ENCODE measurements around the gene GFRA4.

Gene GFRA4

GRCh38 chr20:3704087-3704486 lies 40.9 kb upstream of the GFRA4 start:
- no peak overlapping the region for H3K27ac ChIP-seq (ENCODE audit: low read depth in 2 of 2, low read length in 2 of 2)
- no peaks in the 10 kb centered on the region for H3K27me3 ChIP-seq (ENCODE audit: control insufficient read depth in 2 of 2, insufficient read depth in 2 of 2, low read length in 2 of 2)
- H3K9ac ChIP-seq (ENCODE audit: low read depth in 1 of 2, low read length in 2 of 2) = no peak overlapping the region
- H3K4me1 ChIP-seq (ENCODE audit: control insufficient read depth in 2 of 2, insufficient read depth in 2 of 2, low read length in 2 of 2) = no peaks in the 10 kb centered on the region
- H3K36me3 ChIP-seq (ENCODE audit: control insufficient read depth in 2 of 2, insufficient read depth in 2 of 2, low read length in 2 of 2) = no peaks in the 10 kb centered on the region
- H3K9me3 ChIP-seq (ENCODE audit: control insufficient read depth in 2 of 2, low read length in 2 of 2) = no peaks in the 10 kb centered on the region
- H3K4me3 ChIP-seq (ENCODE audit: low read length in 2 of 2) = no peak overlapping the region

- Histone ChIP-seq H3K9ac (ENCODE audit: low read depth in 1 of 2, low read length in 2 of 2) (no peak overlapping the region), H3K9me3 (ENCODE audit: control insufficient read depth in 2 of 2, low read length in 2 of 2) (no peaks in the 10 kb centered on the region), H3K36me3 (ENCODE audit: control insufficient read depth in 2 of 2, insufficient read depth in 2 of 2, low read length in 2 of 2) (no peaks in the 10 kb centered on the region), H3K27me3 (ENCODE audit: control insufficient read depth in 2 of 2, insufficient read depth in 2 of 2, low read length in 2 of 2) (no peaks in the 10 kb centered on the region), H3K4me3 (ENCODE audit: low read length in 2 of 2) (no peak overlapping the region), H3K4me1 (ENCODE audit: control insufficient read depth in 2 of 2, insufficient read depth in 2 of 2, low read length in 2 of 2) (no peaks in the 10 kb centered on the region), H3K27ac (ENCODE audit: low read depth in 2 of 2, low read length in 2 of 2) (no peak overlapping the region)
Observed at GRCh38 chr20:3702611-3703391, 39.6 kb upstream of the GFRA4 start.

GRCh38 chr20:3701061-3701998 lies 38.1 kb upstream of the GFRA4 start:
- H3K4me1 ChIP-seq (ENCODE audit: control insufficient read depth in 2 of 2, insufficient read depth in 2 of 2, low read length in 2 of 2) = no peaks in the 10 kb centered on the region
- H3K9me3 ChIP-seq (ENCODE audit: control insufficient read depth in 2 of 2, low read length in 2 of 2) = no peaks in the 10 kb centered on the region
- H3K36me3 ChIP-seq (ENCODE audit: control insufficient read depth in 2 of 2, insufficient read depth in 2 of 2, low read length in 2 of 2) = no peaks in the 10 kb centered on the region
- no peak overlapping the region for H3K27ac ChIP-seq (ENCODE audit: low read depth in 2 of 2, low read length in 2 of 2)
- H3K4me3 ChIP-seq (ENCODE audit: low read length in 2 of 2) = no peak overlapping the region
- no peak overlapping the region for H3K9ac ChIP-seq (ENCODE audit: low read depth in 1 of 2, low read length in 2 of 2)
- H3K27me3 ChIP-seq (ENCODE audit: control insufficient read depth in 2 of 2, insufficient read depth in 2 of 2, low read length in 2 of 2) = no peaks in the 10 kb centered on the region

GRCh38 chr20:3699037-3699436 lies 35.8 kb upstream of the GFRA4 start:
- Histone ChIP-seq H3K27me3 (ENCODE audit: control insufficient read depth in 2 of 2, insufficient read depth in 2 of 2, low read length in 2 of 2) (no peaks in the 10 kb centered on the region), H3K9ac (ENCODE audit: low read depth in 1 of 2, low read length in 2 of 2) (no peak overlapping the region), H3K4me1 (ENCODE audit: control insufficient read depth in 2 of 2, insufficient read depth in 2 of 2, low read length in 2 of 2) (no peaks in the 10 kb centered on the region), H3K4me3 (ENCODE audit: low read length in 2 of 2) (no peak overlapping the region), H3K27ac (ENCODE audit: low read depth in 2 of 2, low read length in 2 of 2) (no peak overlapping the region), H3K36me3 (ENCODE audit: control insufficient read depth in 2 of 2, insufficient read depth in 2 of 2, low read length in 2 of 2) (no peaks in the 10 kb centered on the region), H3K9me3 (ENCODE audit: control insufficient read depth in 2 of 2, low read length in 2 of 2) (no peaks in the 10 kb centered on the region)

- H3K4me3 ChIP-seq (ENCODE audit: low read length in 2 of 2) = no peak overlapping the region
- no peak overlapping the region for H3K9ac ChIP-seq (ENCODE audit: low read depth in 1 of 2, low read length in 2 of 2)
- no peak overlapping the region for H3K27ac ChIP-seq (ENCODE audit: low read depth in 2 of 2, low read length in 2 of 2)
- H3K27me3 ChIP-seq (ENCODE audit: control insufficient read depth in 2 of 2, insufficient read depth in 2 of 2, low read length in 2 of 2) = no peaks in the 10 kb centered on the region
- H3K36me3 ChIP-seq (ENCODE audit: control insufficient read depth in 2 of 2, insufficient read depth in 2 of 2, low read length in 2 of 2) = no peaks in the 10 kb centered on the region
- H3K9me3 ChIP-seq (ENCODE audit: control insufficient read depth in 2 of 2, low read length in 2 of 2) = no peaks in the 10 kb centered on the region
- H3K4me1 ChIP-seq (ENCODE audit: control insufficient read depth in 2 of 2, insufficient read depth in 2 of 2, low read length in 2 of 2) = no peaks in the 10 kb centered on the region
Observed at GRCh38 chr20:3698591-3699001, 35.4 kb upstream of the GFRA4 start.

- no peaks in the 10 kb centered on the region for H3K4me1 ChIP-seq (ENCODE audit: control insufficient read depth in 2 of 2, insufficient read depth in 2 of 2, low read length in 2 of 2)
- H3K36me3 ChIP-seq (ENCODE audit: control insufficient read depth in 2 of 2, insufficient read depth in 2 of 2, low read length in 2 of 2) = no peaks in the 10 kb centered on the region
- no peak overlapping the region for H3K9ac ChIP-seq (ENCODE audit: low read depth in 1 of 2, low read length in 2 of 2)
- no peaks in the 10 kb centered on the region for H3K9me3 ChIP-seq (ENCODE audit: control insufficient read depth in 2 of 2, low read length in 2 of 2)
- H3K27me3 ChIP-seq (ENCODE audit: control insufficient read depth in 2 of 2, insufficient read depth in 2 of 2, low read length in 2 of 2) = no peaks in the 10 kb centered on the region
- no peak overlapping the region for H3K4me3 ChIP-seq (ENCODE audit: low read length in 2 of 2)
- H3K27ac ChIP-seq (ENCODE audit: low read depth in 2 of 2, low read length in 2 of 2) = no peak overlapping the region
Observed at GRCh38 chr20:3697588-3698305, 34.5 kb upstream of the GFRA4 start.

- Histone ChIP-seq H3K9ac (ENCODE audit: low read depth in 1 of 2, low read length in 2 of 2) (no peak overlapping the region), H3K27ac (ENCODE audit: low read depth in 2 of 2, low read length in 2 of 2) (no peak overlapping the region), H3K27me3 (ENCODE audit: control insufficient read depth in 2 of 2, insufficient read depth in 2 of 2, low read length in 2 of 2) (no peaks in the 10 kb centered on the region), H3K4me1 (ENCODE audit: control insufficient read depth in 2 of 2, insufficient read depth in 2 of 2, low read length in 2 of 2) (no peaks in the 10 kb centered on the region), H3K4me3 (ENCODE audit: low read length in 2 of 2) (no peak overlapping the region), H3K36me3 (ENCODE audit: control insufficient read depth in 2 of 2, insufficient read depth in 2 of 2, low read length in 2 of 2) (no peaks in the 10 kb centered on the region), H3K9me3 (ENCODE audit: control insufficient read depth in 2 of 2, low read length in 2 of 2) (no peaks in the 10 kb centered on the region)
Observed at GRCh38 chr20:3696745-3697587, 33.8 kb upstream of the GFRA4 start.

GRCh38 chr20:3696200-3696599 lies 33.0 kb upstream of the GFRA4 start:
- H3K27ac ChIP-seq (ENCODE audit: low read depth in 2 of 2, low read length in 2 of 2) = no peak overlapping the region
- H3K4me3 ChIP-seq (ENCODE audit: low read length in 2 of 2) = no peak overlapping the region
- no peaks in the 10 kb centered on the region for H3K36me3 ChIP-seq (ENCODE audit: control insufficient read depth in 2 of 2, insufficient read depth in 2 of 2, low read length in 2 of 2)
- H3K9ac ChIP-seq (ENCODE audit: low read depth in 1 of 2, low read length in 2 of 2) = no peak overlapping the region
- H3K27me3 ChIP-seq (ENCODE audit: control insufficient read depth in 2 of 2, insufficient read depth in 2 of 2, low read length in 2 of 2) = no peaks in the 10 kb centered on the region
- no peaks in the 10 kb centered on the region for H3K4me1 ChIP-seq (ENCODE audit: control insufficient read depth in 2 of 2, insufficient read depth in 2 of 2, low read length in 2 of 2)
- H3K9me3 ChIP-seq (ENCODE audit: control insufficient read depth in 2 of 2, low read length in 2 of 2) = no peaks in the 10 kb centered on the region

- H3K9ac ChIP-seq (ENCODE audit: low read depth in 1 of 2, low read length in 2 of 2) = no peak overlapping the region
- H3K4me3 ChIP-seq (ENCODE audit: low read length in 2 of 2) = no peak overlapping the region
- no peaks in the 10 kb centered on the region for H3K4me1 ChIP-seq (ENCODE audit: control insufficient read depth in 2 of 2, insufficient read depth in 2 of 2, low read length in 2 of 2)
- no peaks in the 10 kb centered on the region for H3K9me3 ChIP-seq (ENCODE audit: control insufficient read depth in 2 of 2, low read length in 2 of 2)
- H3K27ac ChIP-seq (ENCODE audit: low read depth in 2 of 2, low read length in 2 of 2) = no peak overlapping the region
- H3K27me3 ChIP-seq (ENCODE audit: control insufficient read depth in 2 of 2, insufficient read depth in 2 of 2, low read length in 2 of 2) = no peaks in the 10 kb centered on the region
- no peaks in the 10 kb centered on the region for H3K36me3 ChIP-seq (ENCODE audit: control insufficient read depth in 2 of 2, insufficient read depth in 2 of 2, low read length in 2 of 2)
Observed at GRCh38 chr20:3694864-3695263, 31.7 kb upstream of the GFRA4 start.

All from mucosa of rectum (tissue), 2 donors.